Measurements from ENCODE around the gene CCDC184.

- TF ChIP-seq POLR2A (IDR thresholded peaks at IDR 0.05) (peak; percentile 89 to 95), CTCF (IDR thresholded peaks at IDR 0.05) (no peak), EP300 (IDR thresholded peaks at IDR 0.05) (no peak)
Observed at GRCh38 chr12:48197971-48198671, 14.7 kb downstream of the CCDC184 start.
